Loucy (cell line): ENCODE measurements around the gene MAP4K1.

Experiments used
- CTCF ChIP-seq: fragments of 200-600 bp; sonication (generic); conservative IDR thresholded peaks from 2 replicates; pipeline ENCODE4 v1.5.1; 2014; ENCODE audit warnings: mild to moderate bottlenecking, antibody characterized with exemption, low read length
- EZH2phosphoT487 ChIP-seq: fragments of 200-600 bp; IDR thresholded peaks from 2 replicates; pipeline ENCODE4 v1.6.1; 2018; ENCODE audit warnings: antibody characterized with exemption, mild to moderate bottlenecking, moderate library complexity, borderline replicate concordance

GRCh38 chr19:38592940-38593339, 24.8 kb downstream of the MAP4K1 start:
- TF ChIP-seq CTCF (no peak), EZH2phosphoT487 (no peak)
